GM18909 (cell line): ENCODE results near the gene C1QTNF1.
"Not testable (repeated sequence)": the region's sequence is repeated elsewhere in the genome, so short reads cannot be mapped to it uniquely, and the experiment has no call there.

Experiments
- ATAC-seq: cut with Tn5 transposase; IDR thresholded peaks from one replicate; pipeline ENCODE4 v1.9.1; 2021; ENCODE audit warnings: mild to moderate bottlenecking; ENCODE audit not compliant: unreplicated experiment, poor library complexity

The C1QTNF1 gene

GRCh38 chr17:79020631-79021301 lies 3.2 kb upstream of the C1QTNF1 start:
- no peak for ATAC-seq

- not testable (repeated sequence) for ATAC-seq
Measured at GRCh38 chr17:79021929-79022328, 2.0 kb upstream of the C1QTNF1 start.

DNA sequence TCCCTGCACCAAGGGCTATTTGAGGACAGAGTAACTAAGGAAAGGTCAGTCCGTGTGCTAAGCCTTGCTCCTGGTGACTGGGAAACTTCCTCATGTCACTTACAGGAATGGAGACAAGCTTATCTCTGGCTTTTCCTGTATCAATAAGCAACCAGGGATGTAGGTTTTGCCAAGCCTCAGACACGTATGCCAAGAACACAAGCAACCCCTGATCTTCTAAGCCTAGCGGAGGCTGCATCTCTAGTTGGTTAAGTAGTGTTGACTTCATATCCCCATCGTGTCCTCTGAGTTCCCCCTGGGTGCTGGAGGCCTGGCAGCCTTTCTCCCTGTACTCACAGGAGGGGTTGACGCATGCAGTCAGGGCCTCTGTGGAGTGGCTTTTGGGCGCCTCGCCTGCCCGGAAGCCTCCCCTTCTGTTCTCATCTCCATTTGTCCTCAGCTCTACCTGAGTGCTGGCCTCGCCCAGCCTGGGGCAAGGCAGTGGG lies 1.4 kb upstream of the C1QTNF1 start:
- ATAC-seq = no peak

DNA sequence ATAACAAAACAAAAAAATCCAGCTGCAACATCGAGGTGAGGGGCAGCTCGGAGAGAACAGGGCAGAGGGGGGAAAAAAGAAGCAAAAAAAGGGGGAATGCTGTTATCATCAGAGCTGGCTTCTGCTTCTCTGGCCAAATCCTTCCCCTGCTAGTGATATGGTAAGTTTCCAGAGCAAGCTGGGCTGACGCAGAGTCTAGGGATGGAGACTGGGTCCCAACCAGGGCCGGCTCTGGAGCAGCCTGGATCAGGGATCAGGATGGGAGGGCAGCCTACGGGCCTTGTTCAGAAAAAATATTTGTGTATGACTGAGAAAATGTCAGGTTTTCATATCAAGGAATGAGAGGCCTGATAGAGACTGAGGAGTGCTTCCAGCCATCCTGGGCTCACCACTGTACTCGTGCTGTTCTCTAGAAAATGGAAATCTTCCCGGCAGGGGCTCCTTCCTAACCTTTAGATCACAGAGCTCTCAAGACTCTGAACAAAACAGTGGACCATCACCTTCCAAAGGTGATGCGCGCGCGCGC lies 726 bp upstream of the C1QTNF1 start:
- no peak for ATAC-seq

DNA sequence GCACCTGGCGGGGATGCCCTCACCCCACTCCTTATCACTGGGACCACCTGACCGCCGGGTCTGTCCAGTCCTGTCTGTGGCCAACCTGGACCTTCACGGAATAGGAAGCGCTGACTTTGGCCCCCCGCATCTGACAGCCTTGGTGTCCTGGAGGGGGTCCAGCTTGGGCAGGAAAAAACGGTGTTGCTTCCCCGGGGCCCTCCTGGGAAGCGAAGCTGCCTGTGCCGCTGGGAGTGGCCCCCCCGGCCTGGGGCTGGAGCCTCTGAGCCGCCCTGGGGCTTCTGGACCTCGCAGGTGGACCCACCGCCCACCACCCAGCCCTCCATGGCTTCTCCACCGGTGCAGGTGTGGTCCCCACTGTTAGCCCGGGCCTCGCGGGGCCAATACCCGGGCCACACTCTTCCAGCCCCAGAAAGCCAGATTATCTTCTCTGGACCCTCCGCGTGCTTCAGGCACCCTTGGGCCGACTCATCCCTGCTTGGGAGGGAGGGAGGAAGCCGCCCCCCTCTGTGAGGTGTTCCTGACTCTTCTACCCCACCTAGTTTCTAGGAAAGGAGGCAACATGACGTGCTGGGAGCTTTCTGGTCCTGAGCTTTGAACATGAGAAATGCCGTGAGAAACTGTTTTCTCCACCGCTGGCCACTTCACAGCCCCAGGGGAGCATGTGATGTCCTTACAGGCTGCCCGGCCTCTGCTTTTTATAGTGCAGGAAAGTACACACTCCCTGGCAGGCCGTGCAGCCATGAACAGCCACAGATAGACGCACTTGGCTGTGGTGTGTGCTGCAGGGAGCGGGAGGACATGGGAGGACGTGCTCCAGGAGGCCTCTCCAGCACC lies 1.1 kb downstream of the C1QTNF1 start:
- ATAC-seq = no peak

DNA sequence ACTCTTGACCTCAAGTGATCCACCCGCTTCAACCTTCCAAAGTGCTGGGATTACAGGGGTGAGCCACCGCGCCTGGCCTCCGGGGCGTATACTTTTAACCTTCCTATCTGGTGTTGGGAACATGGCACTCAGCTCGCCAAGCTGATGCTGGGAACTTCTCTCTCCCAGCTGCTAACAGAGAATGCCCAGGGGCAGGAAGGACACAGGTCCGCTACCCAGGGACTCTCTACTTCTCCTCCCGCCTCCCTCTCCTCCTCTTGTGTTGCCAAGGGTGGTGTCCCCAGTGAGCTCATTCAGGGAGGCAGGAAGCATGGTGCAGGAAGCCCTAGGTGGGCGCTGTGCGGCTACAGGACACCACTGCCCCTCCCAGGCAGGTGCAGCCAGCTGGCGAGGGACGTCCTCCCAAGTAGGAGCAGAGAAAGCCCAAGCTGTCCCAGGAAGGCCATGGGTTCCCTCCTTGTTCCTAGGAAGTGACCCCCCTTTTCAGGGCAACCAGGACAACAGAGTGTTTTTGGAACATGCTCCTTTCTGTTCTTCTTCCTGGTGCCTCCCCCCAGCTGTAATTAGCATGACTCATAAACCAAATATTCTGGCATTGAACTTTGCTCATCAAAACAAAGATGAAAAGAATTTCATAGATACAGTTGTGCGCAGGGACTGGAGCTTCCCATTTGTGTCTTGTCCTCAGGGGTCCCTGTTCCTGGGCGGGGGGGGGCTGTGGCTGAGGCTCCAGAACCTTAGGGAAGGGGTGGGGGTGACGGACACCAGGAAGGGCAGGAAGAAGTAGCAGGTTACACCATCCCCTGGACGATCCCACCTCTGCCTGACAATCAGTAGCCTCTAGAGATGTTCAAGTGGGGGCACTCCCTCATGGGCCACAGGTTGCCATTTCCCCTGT lies 2.7 kb downstream of the C1QTNF1 start:
- ATAC-seq = no peak

DNA sequence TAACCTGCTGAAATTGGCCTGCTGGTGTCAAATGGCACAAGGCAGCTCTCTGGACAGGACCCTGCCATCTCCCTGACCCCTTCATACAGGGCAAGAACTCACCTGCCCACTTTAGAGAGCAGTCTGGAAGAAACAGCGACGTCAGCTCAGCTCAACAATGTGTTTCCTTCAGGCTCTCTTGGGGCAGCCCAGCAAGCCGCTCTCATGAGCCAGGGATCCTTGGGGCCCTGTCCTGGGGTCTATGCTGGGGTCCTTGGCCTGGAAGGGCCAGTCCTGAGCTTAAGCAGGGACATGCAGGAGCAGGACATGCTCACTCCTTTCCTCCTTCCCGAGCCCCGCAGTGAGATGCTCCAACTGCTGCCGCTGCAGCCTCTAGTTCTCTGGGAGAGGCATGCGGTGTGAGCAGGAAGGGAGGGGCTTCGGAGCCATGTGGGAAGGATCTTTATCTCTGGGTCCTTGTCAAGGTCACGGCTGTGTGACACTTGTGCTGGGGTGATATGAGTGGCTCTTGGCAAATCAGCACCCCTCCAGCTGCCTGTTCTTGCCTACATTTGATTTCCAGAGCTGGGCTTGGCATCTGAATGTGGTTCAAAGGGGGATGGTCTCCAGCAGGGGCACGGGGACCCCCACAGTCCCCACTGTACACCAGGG lies 3.4 kb downstream of the C1QTNF1 start:
- ATAC-seq = no peak

- no peak for ATAC-seq
Measured at GRCh38 chr17:79027925-79028491, 4.0 kb downstream of the C1QTNF1 start.

DNA sequence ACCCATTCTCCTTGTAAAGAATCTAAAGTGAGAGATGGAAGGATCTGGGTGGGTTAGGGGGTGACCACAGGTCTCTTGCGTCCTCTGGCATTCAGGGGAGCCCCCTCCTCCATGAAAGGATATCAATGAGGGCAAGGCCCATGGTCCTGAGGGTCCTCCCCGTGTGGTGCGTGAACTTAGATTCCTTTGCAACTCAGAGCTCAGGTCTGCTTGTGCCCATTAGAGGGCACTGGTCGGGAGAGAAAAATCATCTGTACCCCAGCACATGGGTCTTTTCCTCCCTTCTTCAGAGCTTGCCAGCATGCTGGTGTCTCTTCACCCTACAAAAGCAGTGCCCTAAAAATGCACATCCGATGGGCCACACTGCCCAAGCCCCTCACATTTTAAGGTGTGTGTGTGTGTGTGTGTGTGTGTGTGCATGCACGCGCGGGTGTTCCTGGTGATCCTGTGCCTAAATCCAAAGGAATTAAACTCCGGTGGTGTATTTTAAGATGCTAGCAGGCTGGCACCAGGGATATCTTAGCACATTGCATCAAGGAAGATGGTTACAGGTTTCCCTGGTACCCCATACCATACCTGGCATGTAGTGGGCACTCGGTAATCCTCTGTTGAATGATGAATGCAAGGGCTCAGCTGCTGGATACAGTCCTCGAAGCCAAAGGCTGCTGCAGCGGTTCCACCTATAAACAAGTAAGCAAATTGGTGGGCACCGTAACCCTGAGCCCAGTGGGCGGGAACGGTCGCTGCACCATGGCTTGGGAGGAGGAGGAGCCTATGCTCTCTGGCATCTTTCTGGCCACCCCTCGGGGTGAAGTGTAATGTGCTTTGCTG lies 4.7 kb downstream of the C1QTNF1 start:
- ATAC-seq = no peak

DNA sequence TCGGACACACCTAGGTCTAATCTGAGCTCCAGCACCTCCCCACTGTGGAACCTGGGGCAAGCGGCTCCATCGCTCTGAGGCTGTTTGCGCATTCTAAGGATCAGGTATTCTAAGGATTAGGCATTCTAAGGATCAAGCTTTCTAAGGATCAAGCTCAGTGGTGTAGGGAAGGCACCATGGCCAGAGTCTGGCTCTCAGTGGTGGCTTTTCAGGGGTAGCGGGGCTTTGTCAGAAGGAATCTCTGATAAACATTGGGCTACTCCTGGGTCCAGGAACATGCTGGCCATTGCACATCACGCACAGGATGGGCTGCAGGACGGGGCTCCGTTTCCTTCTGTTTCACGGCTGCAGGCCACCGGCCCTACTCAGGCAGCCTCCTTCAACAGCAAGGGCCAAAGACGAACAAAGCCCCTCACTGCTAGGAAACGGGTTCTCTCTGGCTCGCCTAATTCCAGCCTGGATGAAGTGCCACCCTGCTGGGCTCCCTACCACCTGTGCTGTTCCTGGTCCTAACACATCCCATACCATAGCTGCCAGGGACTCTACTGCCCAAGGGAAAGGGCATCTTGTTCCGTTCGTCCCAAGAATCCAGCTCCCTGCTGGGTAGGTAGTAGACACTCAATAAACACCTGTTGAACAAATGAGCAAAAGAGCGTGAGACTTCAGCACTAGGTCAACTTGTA lies 5.5 kb downstream of the C1QTNF1 start:
- ATAC-seq = no peak

GRCh38 chr17:79030636-79031035 lies 6.7 kb downstream of the C1QTNF1 start:
- ATAC-seq = not testable (repeated sequence)

DNA sequence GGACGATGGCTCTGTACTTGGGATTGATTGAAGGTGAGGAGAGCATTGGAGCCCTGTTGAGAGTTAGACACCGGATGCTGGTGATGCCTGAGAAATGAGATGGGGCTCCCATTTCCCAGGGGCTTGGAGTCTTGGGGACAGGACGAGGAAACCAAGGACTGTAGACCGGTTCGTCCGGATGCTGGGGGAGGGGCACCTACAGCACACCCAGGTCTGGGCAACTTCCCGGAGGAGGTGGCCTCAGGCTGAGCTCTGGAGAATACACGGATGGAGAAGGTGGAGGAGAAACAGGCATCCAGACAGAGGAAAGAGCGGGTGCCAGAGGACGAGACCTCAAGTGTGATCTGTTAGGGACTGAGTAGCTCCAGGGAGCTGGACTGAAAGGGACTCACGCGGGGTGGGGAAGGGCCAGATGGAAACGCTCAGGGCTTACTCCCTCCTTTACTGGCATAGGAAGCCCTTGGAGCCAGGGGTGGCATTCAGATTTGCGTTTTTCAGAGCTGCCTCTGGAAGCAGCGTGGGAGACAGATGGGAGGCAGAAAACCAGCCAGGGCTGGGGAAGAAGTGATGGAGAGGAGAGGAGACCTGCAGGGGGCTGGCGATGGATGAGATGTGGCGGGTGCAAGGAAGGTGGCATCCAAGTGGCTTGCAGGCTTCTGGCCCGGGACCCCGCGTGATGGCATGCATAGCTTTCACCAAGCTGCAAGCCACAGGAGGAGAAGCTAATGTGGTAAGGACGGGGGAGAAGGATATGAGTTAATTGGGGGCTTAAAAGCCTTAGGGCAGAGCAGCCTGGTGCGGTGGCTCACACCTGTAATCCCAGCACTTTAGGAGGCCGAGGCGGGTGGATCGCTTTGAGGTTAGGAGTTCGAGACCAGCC lies 8.3 kb downstream of the C1QTNF1 start:
- ATAC-seq = no peak

DNA sequence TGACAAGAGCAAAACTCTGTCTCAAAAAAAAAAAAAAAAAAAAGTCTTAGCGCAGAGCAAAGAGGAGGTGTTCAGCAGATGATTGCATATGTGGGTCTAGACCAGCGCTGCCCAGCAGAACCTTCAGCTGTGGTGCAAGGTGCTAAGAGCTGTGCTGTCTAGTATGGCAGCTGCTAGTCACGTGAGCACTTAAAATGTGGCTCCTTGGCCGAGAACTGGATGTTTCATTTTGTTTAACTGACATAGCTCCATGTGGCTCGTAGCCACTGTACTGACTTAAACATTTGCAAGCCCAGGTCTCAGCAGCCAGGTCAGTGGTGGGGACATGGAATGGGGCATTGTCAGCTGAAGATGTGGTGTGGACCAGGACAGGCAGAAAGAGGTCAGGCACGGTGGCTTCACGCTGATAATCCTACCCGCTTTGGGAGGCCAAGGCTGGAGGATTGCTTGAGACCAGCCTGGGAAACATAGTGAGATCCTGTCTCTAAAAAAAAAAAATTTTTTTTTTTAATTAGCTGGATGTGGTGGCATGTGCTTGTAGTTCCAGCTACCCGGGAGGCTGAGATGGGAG lies 9.2 kb downstream of the C1QTNF1 start:
- ATAC-seq = no peak

- no peak for ATAC-seq
Measured at GRCh38 chr17:79033741-79034501, 10.0 kb downstream of the C1QTNF1 start.

GRCh38 chr17:79034931-79035485 lies 11.0 kb downstream of the C1QTNF1 start:
- ATAC-seq = no peak

DNA sequence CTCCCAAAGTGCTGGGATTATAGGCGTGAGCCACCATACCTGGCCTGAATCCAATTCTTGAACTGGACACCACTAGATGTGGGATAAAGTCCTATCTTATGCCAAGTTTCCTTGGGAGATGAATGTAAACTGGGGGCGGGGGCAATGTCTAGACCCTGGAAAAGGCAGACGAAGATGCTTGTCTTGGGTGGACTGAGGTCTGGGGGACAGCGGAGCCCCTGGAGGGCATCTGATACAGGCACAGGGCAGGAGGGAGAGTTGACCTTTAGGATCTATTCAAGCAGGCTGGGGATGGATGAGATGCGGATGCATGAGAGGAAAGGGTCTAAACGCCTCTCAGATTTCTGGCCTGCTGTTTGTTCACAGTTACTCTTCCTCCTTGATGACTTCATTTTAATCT lies 11.7 kb downstream of the C1QTNF1 start:
- no peak for ATAC-seq
